OCI-LY3 (cell line): ENCODE results near the gene HPGDS.

ENCODE experiments used
- H2AFZ ChIP-seq: fragments of 200-600, 300-600 bp; shearing (Covaris generic); 2 replicates; pipeline ENCODE4 v1.6.0; 2014; ENCODE audit warnings: antibody characterized with exemption, low read depth, low read length
- H3K27ac ChIP-seq: fragments of 200-600, 300-600 bp; sonication (generic); 2 replicates; pipeline ENCODE4 v1.5.1; 2014; ENCODE audit warnings: mild to moderate bottlenecking, low read length, moderate library complexity, mixed read lengths
- H3K27me3 ChIP-seq: fragments of 200-600, 300-600 bp; sonication (generic); 2 replicates; pipeline ENCODE4 v1.6.1; 2014; ENCODE audit warnings: low read depth, low read length, mixed read lengths
- H3K36me3 ChIP-seq: fragments of 200-600, 300-600 bp; sonication (generic); replicated peaks from 2 replicates; pipeline ENCODE3; 2014; ENCODE audit warnings: low read depth, low read length, mixed read lengths
- H3K4me1 ChIP-seq: fragments of 300-600, 200-600 bp; sonication (generic); 2 replicates; pipeline ENCODE4 v1.6.1; 2014; ENCODE audit warnings: low read length, mixed read lengths
- H3K4me2 ChIP-seq: fragments of 200-600, 300-600 bp; sonication (generic); 2 replicates; pipeline ENCODE4 v1.6.1; 2014; ENCODE audit warnings: low read length, mixed read lengths
- H3K4me3 ChIP-seq: fragments of 300-600, 200-600 bp; sonication (generic); 2 replicates; pipeline ENCODE4 v1.5.1; 2014; ENCODE audit warnings: antibody characterized with exemption, mild to moderate bottlenecking, low read length, moderate library complexity
- H3K79me2 ChIP-seq: fragments of 300-600, 200-600 bp; shearing (Covaris generic); 2 replicates; pipeline ENCODE4 v1.6.1; 2014; ENCODE audit warnings: mild to moderate bottlenecking, low read length, mixed read lengths
- H3K9ac ChIP-seq: fragments of 300-600, 200-600 bp; shearing (Covaris generic); 2 replicates; pipeline ENCODE4 v1.6.0; 2014; ENCODE audit warnings: mild to moderate bottlenecking, low read length, moderate library complexity
- H3K9me3 ChIP-seq: fragments of 200-600, 300-600 bp; shearing (Covaris generic); 2 replicates; pipeline ENCODE4 v1.6.1; 2014; ENCODE audit warnings: low read length, mixed read lengths; ENCODE audit not compliant: insufficient read depth
- H4K20me1 ChIP-seq: fragments of 200-600, 300-600 bp; sonication (generic); 2 replicates; pipeline ENCODE4 v1.6.1; 2016; ENCODE audit warnings: low read length, mixed read lengths; ENCODE audit not compliant: insufficient read depth
- EZH2phosphoT487 ChIP-seq: fragments of 200-600 bp; shearing (Covaris generic); IDR thresholded peaks from 2 replicates; pipeline ENCODE4 v1.6.1; 2018; ENCODE audit warnings: antibody characterized with exemption, mixed run types, low read depth
- TF ChIP-seq, protein P1 (sequence below): fragments of 200-600, 300-600 bp; sonication (generic); IDR thresholded peaks from 2 replicates; pipeline ENCODE4 v1.5.1; 2014; ENCODE audit warnings: antibody characterized with exemption, low read length, low read depth

The HPGDS gene

DNA sequence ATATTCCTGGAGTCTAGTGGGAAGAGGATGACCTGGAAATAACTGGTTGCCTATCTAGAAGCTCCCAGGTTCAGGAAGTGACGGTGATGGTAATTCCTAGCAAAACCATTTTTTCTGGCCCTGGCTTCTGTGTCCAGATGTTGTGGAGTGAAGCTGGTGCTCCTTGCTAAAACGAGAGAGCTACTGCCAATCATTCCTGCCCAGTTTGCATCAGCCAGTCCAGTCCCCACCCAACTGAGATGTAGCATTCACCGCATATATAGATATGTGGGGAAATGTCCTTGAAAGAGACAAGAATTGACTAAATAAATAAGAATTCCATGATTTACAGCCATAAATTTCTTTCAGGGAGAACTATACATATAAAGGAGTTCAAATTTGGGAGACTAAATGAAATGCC is 6.3 kb downstream of the HPGDS start:
- H2AFZ ChIP-seq, result no peak overlapping the region
- H3K9me3 ChIP-seq, result no peaks in the 10 kb centered on the region
- no peak for TF ChIP-seq EZH2phosphoT487
- TF ChIP-seq, protein P1, sequence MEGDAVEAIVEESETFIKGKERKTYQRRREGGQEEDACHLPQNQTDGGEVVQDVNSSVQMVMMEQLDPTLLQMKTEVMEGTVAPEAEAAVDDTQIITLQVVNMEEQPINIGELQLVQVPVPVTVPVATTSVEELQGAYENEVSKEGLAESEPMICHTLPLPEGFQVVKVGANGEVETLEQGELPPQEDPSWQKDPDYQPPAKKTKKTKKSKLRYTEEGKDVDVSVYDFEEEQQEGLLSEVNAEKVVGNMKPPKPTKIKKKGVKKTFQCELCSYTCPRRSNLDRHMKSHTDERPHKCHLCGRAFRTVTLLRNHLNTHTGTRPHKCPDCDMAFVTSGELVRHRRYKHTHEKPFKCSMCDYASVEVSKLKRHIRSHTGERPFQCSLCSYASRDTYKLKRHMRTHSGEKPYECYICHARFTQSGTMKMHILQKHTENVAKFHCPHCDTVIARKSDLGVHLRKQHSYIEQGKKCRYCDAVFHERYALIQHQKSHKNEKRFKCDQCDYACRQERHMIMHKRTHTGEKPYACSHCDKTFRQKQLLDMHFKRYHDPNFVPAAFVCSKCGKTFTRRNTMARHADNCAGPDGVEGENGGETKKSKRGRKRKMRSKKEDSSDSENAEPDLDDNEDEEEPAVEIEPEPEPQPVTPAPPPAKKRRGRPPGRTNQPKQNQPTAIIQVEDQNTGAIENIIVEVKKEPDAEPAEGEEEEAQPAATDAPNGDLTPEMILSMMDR, result no peak
- no peaks in the 10 kb centered on the region for H3K79me2 ChIP-seq
- H3K4me2 ChIP-seq, result no peak overlapping the region
- H3K9ac ChIP-seq, result no peak overlapping the region
- H3K27me3 ChIP-seq, result no peaks in the 10 kb centered on the region
- H3K27ac ChIP-seq, result no peak overlapping the region
- peaks cover 10% of the 10 kb centered on the region; the same call in 1 of the 2 replicates for H3K4me1 ChIP-seq
- no peak overlapping the region for H3K4me3 ChIP-seq
- H3K36me3 ChIP-seq, result no peaks in the 10 kb centered on the region
- no peaks in the 10 kb centered on the region for H4K20me1 ChIP-seq

DNA sequence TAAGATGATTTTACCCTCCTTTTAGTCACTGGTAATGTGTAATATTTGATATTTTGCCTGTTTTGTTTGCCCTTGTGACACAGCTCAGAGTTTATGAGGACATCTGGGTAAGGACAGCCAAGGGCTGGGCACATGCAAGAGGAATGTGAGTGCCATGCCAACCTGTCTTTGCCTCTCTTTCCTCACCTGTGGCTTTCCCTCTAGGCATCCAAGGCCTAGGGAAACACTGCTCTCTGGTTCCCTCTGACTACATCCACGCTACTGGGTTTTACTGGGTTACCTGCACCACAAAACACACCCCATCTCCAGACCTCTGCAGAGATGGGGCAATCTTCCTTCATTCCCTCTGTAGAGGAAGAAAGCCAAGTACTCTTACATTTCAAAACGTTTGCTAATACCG is 7.7 kb downstream of the HPGDS start:
- H3K4me2 ChIP-seq, result no peak overlapping the region
- TF ChIP-seq, protein P1, result no peak
- TF ChIP-seq EZH2phosphoT487, result no peak
- no peak overlapping the region for H3K4me3 ChIP-seq
- no peak overlapping the region for H3K9ac ChIP-seq
- no peaks in the 10 kb centered on the region for H4K20me1 ChIP-seq
- H3K27ac ChIP-seq, result no peak overlapping the region
- no peaks in the 10 kb centered on the region for H3K27me3 ChIP-seq
- no peak overlapping the region for H2AFZ ChIP-seq
- peaks cover 10% of the 10 kb centered on the region; the same call in 1 of the 2 replicates for H3K4me1 ChIP-seq
- H3K36me3 ChIP-seq, result no peaks in the 10 kb centered on the region
- H3K79me2 ChIP-seq, result no peaks in the 10 kb centered on the region
- H3K9me3 ChIP-seq, result no peaks in the 10 kb centered on the region

DNA sequence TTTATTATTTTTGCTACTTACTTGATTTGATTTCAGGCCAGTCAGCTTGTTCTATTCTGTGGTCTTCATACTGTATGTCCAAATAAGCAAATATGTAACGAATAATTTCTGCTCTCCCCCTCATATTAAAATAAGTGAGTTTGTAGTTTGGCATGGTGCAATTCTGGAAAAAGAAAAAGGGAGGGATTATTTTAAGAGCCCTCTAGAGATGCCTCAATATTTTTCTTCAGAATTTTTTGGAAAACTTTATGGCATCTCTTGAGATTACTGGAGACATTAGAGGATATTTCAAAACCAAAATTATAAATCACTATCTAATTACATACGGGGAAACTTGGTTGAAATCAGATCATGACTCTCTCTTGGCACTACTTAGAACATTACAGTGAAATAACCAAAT is 8.2 kb downstream of the HPGDS start:
- TF ChIP-seq, protein P1, result no peak
- no peak for TF ChIP-seq EZH2phosphoT487
- Histone ChIP-seq H3K4me1 (peaks cover 5% of the 10 kb centered on the region; the same call in 1 of the 2 replicates), H3K27ac (no peak overlapping the region), H3K9me3 (no peaks in the 10 kb centered on the region), H3K4me3 (no peak overlapping the region), H4K20me1 (no peaks in the 10 kb centered on the region), H3K79me2 (no peaks in the 10 kb centered on the region), H2AFZ (no peak overlapping the region), H3K9ac (no peak overlapping the region), H3K4me2 (no peak overlapping the region), H3K36me3 (no peaks in the 10 kb centered on the region), H3K27me3 (no peaks in the 10 kb centered on the region)

DNA sequence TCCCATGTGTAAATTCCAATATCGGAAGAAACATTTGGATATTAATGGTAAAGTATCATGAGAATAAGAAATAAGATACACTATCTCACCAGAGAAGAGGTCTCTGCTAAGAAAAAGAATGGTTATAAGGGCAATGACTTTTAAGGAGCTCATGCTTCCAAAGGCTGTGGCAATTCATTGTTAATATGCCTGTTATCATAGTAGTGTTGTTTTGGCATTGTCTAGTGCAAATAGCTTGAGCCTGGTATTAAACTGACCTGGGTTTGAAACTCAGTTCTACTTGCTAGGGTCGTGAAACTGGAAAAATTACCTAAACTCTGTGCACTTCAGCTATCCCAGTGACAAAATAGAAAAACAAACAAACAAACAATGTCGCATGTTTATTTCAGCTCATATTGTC is 8.8 kb downstream of the HPGDS start:
- Histone ChIP-seq H3K4me3 (no peak overlapping the region), H2AFZ (no peak overlapping the region), H3K4me1 (no peaks in the 10 kb centered on the region), H3K9me3 (no peaks in the 10 kb centered on the region), H3K36me3 (no peaks in the 10 kb centered on the region), H3K27ac (no peak overlapping the region), H3K9ac (no peak overlapping the region), H4K20me1 (no peaks in the 10 kb centered on the region), H3K4me2 (no peak overlapping the region), H3K27me3 (no peaks in the 10 kb centered on the region), H3K79me2 (no peaks in the 10 kb centered on the region)
- TF ChIP-seq, protein P1, result no peak
- no peak for TF ChIP-seq EZH2phosphoT487
